Activated CD8-positive, alpha-beta memory T cell treated with anti-CD3 and anti-CD28 coated beads for 24 hours (primary cell): ENCODE measurements around the gene CSNK1G1.
"Not testable (repeated sequence)": the region's sequence is repeated elsewhere in the genome, so short reads cannot be mapped to it uniquely, and the experiment has no call there.

Experiments used
- DNase-seq: peaks from one replicate; pipeline ENCODE4 v3.0.0-alpha.2; 2020

The CSNK1G1 gene

GRCh38 chr15:64122444-64122843 lies 233.5 kb downstream of the CSNK1G1 start:
- no peak for DNase-seq

DNA sequence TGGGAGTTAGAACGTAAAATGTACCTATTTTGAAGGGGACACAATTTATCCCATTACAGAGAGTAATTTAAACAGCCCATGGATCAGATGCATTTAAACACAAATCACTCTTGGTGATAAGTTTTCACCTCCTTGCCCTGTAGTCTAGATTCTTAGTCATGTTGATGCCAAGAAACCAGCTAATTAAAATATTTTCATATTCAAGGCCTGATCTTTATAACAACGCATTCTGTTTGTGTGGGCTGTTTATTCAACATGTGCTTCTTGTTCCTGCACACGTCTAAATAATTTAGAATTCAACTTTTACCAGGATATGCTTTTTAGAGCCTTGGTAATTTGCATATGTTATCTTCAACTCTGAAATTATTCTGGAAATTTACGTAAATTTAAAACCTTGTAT lies 234.4 kb downstream of the CSNK1G1 start:
- DNase-seq = no peak

DNA sequence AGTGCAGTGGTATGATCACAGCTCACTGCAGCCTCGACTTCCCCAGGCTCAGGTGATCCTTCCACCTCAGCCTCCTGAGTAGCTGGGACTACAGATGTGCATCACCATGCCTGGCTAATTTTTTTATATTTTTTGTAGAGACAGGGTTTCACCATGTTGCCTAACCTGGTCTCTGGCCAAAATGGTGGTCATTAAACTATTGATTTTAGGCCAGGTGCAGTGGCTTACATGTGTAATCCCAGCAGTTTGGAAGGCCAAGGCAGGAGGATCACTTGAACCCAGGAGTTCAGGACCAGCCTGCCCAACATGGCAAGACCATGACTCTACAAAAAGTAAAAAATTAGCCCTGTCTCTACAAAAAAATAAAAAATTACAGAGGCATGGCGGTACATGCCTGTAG lies 235.7 kb downstream of the CSNK1G1 start:
- DNase-seq = not testable (repeated sequence)

- no peak for DNase-seq
Measured at GRCh38 chr15:64117759-64118487, 238.1 kb downstream of the CSNK1G1 start.
